GM21367 (cell line): ENCODE results near the gene LGI1.

Experiments
- ATAC-seq: cut with Tn5 transposase; IDR thresholded peaks from one replicate; pipeline ENCODE4 v1.9.1; 2021; ENCODE audit not compliant: unreplicated experiment

LGI1 gene

GRCh38 chr10:93757801-93758507, at the start of gene LGI1:
LGI1 (plus strand) TSS chr10:93757936; CDS start chr10:93758145, 209 bp downstream.
- ATAC-seq, result no peak

GRCh38 chr10:93710333-93710909, 47.3 kb upstream of the LGI1 start:
- no peak for ATAC-seq

GRCh38 chr10:93711891-93712290, 45.8 kb upstream of the LGI1 start:
- ATAC-seq, result no peak

GRCh38 chr10:93712593-93712992, 45.1 kb upstream of the LGI1 start:
- no peak for ATAC-seq

GRCh38 chr10:93715345-93715744, 42.4 kb upstream of the LGI1 start:
- ATAC-seq, result peak; percentile 90

- ATAC-seq, result no peak
Measured at GRCh38 chr10:93716766-93717165, 41.0 kb upstream of the LGI1 start.

- ATAC-seq, result peak; percentile 46
Measured at GRCh38 chr10:93718937-93719725, 38.6 kb upstream of the LGI1 start.

GRCh38 chr10:93719901-93720300, 37.8 kb upstream of the LGI1 start:
- ATAC-seq, result no peak

- ATAC-seq, result no peak
Measured at GRCh38 chr10:93722550-93722949, 35.2 kb upstream of the LGI1 start.

- ATAC-seq, result no peak
Measured at GRCh38 chr10:93723153-93723552, 34.6 kb upstream of the LGI1 start.

- ATAC-seq, result no peak
Measured at GRCh38 chr10:93726024-93726423, 31.7 kb upstream of the LGI1 start.

- ATAC-seq, result no peak
Measured at GRCh38 chr10:93741367-93741766, 16.4 kb upstream of the LGI1 start.

GRCh38 chr10:93742633-93743349, 14.9 kb upstream of the LGI1 start:
- ATAC-seq, result peak; percentile 89

- no peak for ATAC-seq
Measured at GRCh38 chr10:93745408-93746065, 12.2 kb upstream of the LGI1 start.

- no peak for ATAC-seq
Measured at GRCh38 chr10:93746844-93747284, 10.9 kb upstream of the LGI1 start.

- no peak for ATAC-seq
Measured at GRCh38 chr10:93749218-93749799, 8.4 kb upstream of the LGI1 start.

- no peak for ATAC-seq
Measured at GRCh38 chr10:93751124-93751523, 6.6 kb upstream of the LGI1 start.

GRCh38 chr10:93751832-93752231, 5.9 kb upstream of the LGI1 start:
- ATAC-seq, result no peak

- ATAC-seq, result no peak
Measured at GRCh38 chr10:93752761-93753160, 5.0 kb upstream of the LGI1 start.

GRCh38 chr10:93753621-93754250, 4.0 kb upstream of the LGI1 start:
- no peak for ATAC-seq
